ENCODE results near the gene B3GNT3.
"Not testable (repeated sequence)": the region's sequence is repeated elsewhere in the genome, so short reads cannot be mapped to it uniquely, and the experiment has no call there.

Gene B3GNT3

DNA sequence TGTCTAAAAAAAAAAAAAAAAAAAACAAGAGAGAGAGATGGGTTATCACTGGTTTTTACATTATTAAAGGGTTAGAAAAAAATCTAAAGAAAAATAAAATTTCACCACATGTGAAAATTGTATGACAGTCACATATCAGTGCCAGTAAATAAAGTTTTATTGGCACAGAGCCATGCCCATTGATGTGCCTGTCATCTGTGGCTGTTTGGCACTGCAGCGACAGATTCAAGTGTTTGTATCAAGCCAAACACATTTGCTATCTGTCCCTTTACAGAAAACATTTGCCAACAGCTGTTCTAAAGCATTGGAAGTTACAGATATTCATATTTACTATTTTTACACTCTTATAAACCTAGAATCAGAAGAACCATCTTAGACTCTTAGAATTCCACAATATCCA lies 27.4 kb upstream of the B3GNT3 start:
- no peak overlapping the region for H3K4me3 ChIP-seq (replicated peaks in 1 of 2; ENCODE audit: low read depth in 2 of 2, low read length in 2 of 2)
- TF ChIP-seq, protein P1, sequence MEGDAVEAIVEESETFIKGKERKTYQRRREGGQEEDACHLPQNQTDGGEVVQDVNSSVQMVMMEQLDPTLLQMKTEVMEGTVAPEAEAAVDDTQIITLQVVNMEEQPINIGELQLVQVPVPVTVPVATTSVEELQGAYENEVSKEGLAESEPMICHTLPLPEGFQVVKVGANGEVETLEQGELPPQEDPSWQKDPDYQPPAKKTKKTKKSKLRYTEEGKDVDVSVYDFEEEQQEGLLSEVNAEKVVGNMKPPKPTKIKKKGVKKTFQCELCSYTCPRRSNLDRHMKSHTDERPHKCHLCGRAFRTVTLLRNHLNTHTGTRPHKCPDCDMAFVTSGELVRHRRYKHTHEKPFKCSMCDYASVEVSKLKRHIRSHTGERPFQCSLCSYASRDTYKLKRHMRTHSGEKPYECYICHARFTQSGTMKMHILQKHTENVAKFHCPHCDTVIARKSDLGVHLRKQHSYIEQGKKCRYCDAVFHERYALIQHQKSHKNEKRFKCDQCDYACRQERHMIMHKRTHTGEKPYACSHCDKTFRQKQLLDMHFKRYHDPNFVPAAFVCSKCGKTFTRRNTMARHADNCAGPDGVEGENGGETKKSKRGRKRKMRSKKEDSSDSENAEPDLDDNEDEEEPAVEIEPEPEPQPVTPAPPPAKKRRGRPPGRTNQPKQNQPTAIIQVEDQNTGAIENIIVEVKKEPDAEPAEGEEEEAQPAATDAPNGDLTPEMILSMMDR (IDR thresholded peaks at IDR 0.05; ENCODE audit: low read depth, low read length), result no peak
- DNase-seq (ENCODE audit: low read depth in 2 of 2), result no peak

DNA sequence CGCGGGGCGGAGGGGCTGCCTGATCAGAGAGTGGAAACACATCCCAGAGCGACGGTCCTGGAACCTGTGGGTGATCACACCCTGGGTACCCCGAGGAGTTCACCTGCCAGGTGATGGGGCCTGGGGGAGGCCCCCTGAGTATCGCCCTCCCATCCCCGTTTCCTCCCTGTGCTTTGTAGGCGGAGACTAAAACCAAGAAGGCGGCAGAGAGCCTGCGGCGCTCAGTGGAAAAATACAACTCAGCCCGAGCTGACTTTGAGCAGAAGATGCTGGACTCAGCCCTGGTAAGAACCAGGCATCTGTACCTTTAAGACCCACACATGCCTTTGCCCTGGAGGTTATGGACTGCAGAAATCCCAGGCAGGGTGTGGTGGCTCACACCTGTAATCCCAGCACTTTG lies 24.3 kb upstream of the B3GNT3 start:
- no peak overlapping the region for H3K4me3 ChIP-seq (replicated peaks in 1 of 2; ENCODE audit: low read depth in 2 of 2, low read length in 2 of 2)
- no peak for DNase-seq (ENCODE audit: low read depth in 2 of 2)
- TF ChIP-seq, protein P1 (IDR thresholded peaks at IDR 0.05; ENCODE audit: low read depth, low read length), result no peak

DNA sequence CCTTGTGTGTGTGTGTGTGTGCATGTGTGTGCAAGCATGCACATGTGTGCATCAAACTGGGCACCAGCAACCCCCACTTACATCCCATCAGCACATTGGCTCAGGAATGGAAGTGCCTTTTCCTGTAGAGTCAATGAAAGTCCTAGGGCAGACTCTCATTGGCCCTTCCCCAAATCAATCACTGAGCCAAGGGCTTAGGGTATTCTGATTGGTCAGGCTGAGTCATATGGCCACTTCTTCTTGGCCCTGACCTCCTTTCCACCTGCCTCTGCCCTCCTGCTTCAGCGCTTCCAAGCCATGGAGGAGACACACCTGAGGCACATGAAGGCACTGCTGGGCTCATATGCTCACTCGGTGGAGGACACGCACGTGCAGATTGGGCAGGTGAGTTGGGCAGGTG lies 22.8 kb upstream of the B3GNT3 start:
- no peak overlapping the region for H3K4me3 ChIP-seq (replicated peaks in 1 of 2; ENCODE audit: low read depth in 2 of 2, low read length in 2 of 2)
- DNase-seq (ENCODE audit: low read depth in 2 of 2), result peak in 1 of 2 donors; percentile 51
- TF ChIP-seq, protein P1 (IDR thresholded peaks at IDR 0.05; ENCODE audit: low read depth, low read length), result no peak

DNA sequence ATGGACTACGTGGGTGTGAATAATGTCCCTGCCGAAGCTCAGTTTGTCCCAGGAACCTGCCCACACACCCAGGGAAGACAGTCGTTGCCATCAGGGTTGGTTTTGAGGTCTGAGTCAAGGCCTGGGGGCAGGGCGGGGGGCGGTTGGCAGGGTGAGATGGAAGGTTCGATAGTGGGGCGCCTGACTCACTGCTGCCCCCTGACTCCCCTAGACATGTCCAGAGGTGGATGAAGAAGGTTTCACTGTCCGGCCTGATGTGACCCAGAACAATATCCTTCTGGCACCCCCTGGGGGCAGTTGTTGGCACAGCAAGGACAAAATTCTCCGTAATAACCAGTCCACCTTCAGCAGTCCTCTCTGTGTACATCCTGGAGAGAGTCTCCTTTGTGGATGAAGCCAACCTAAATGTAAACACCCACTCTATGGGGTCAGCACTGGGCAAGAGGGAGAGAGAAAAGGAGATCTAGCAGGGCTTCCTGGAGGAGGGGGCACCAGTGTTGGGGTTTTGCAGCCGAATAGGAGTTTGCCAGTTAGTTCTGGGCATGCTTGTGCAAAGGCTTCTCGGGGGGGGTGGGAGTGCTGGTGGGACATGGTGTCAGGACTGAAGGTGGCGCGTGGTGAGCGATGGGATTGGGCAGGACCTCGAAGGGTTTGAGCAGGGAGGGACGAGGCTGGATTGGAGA lies 19.6 kb upstream of the B3GNT3 start:
- DNase-seq (ENCODE audit: low read depth in 2 of 2), result peak; percentile 38 to 59
- TF ChIP-seq, protein P1 (IDR thresholded peaks at IDR 0.05; ENCODE audit: low read depth, low read length), result peak; percentile 75
- no peak overlapping the region for H3K4me3 ChIP-seq (replicated peaks in 1 of 2; ENCODE audit: low read depth in 2 of 2, low read length in 2 of 2)

DNA sequence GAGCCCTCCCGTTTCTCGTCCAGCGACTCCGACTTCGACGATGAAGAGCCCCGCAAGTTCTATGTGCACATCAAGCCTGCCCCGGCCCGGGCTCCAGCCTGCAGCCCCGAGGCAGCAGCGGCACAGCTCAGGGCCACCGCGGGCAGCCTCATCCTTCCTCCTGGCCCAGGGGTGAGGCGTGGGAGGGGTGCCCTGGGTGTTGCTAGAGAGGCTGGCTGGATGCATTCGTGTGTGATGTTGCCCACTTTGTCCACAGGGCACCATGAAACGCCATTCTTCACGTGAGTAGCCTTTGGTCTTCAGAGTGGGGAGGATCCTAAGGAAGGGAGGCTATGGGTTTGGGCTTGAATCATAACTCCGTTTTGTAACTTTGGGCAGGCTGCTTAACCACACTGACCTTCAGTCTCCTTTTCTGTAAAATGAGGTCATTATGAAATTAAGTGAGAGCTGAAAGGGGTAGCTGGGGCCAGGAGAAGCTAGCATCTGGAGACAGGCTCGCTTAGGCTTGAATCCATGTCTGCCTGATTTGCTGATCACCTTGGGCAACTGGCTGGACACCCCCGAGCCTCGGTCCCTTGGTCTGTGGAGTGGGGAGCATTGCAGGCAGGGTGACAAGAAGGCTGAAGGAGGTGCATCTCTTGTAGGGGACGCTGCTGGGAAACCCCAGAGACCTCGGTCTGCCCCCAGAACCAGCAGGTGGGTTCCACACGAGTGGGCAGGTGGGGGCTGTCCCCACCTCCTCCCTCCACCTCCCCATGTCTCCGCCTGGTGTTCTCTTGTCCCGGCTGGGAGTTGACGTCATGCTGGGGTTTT lies 18.7 kb upstream of the B3GNT3 start:
- H3K4me3 ChIP-seq (replicated peaks in 1 of 2; ENCODE audit: low read depth in 2 of 2, low read length in 2 of 2), result no peak overlapping the region
- TF ChIP-seq, protein P1 (IDR thresholded peaks at IDR 0.05; ENCODE audit: low read depth, low read length), result no peak
- peak; percentile 30 to 38 for DNase-seq (ENCODE audit: low read depth in 2 of 2)

DNA sequence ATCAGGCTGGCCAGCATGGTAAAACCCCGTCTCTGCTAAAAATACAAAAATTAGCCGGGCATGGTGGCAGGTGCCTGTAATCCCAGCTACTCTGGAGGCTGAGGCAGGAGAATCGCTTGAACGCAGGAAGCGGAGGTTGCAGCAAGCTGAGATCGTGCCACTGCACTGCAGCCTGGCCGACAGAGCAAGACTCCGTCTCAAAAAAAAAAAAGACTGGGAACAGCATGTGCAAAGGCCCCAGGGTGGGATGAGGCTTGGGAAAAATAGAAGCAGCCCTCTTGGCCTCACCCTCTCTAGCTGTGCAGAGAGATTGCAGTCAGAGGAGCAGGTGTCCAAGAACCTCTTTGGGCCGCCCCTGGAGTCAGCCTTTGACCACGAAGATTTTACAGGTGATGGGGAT lies 17.1 kb upstream of the B3GNT3 start:
- DNase-seq (ENCODE audit: low read depth in 2 of 2), result not testable (repeated sequence)

DNA sequence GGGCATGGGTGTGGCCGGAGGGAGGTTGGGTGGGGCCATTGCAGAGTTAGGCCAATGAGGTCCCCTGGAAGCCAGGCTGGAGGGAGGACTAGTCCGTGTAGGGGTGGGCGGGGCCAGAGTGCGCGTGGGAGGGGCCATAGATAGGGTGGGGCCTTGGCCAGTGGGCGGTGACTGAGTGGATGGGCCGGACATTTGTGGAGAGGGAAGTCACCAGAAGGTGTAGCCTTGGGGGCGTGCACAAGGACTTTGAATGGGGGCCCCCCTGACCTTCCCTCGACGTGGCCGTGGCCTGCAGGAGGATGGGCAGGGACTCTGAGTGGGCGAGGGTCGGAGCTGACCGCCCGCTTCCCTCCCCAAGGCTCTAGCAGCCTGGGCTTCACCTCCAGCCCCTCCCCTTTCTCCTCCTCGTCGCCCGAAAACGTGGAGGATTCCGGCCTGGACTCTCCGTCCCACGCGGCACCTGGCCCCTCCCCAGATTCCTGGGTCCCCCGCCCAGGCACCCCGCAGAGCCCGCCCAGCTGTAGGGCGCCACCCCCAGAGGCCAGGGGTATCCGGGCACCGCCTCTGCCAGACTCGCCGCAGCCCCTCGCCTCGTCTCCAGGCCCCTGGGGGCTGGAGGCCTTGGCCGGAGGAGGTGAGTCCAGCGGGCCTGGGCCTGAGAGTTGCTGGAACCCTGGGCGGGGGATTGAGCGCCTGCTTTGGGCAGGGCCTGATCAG lies 16.5 kb upstream of the B3GNT3 start:
- no peak overlapping the region for H3K4me3 ChIP-seq (replicated peaks in 1 of 2; ENCODE audit: low read depth in 2 of 2, low read length in 2 of 2)
- peak; percentile 43 for DNase-seq (ENCODE audit: low read depth in 2 of 2)
- TF ChIP-seq, protein P1 (IDR thresholded peaks at IDR 0.05; ENCODE audit: low read depth, low read length), result no peak

More for the DNA sequence above, 17.1 kb upstream of the B3GNT3 start:
- H3K4me3 ChIP-seq (replicated peaks in 1 of 2; ENCODE audit: low read depth in 2 of 2, low read length in 2 of 2), result not testable (repeated sequence)

Data from cardiac fibroblast (primary cell).